Adrenal gland (tissue), 12 donors: ENCODE measurements around the gene SUB1. TPM values are rescaled to one million over a fixed set of nuclear protein-coding genes. Genes with fewer than 3 reads are reported as not detected.

Experiments
- DNase-seq, 7 donors: peaks; one replicate each; pipeline ENCODE4 v3.0.0-alpha.2; 2019 to 2020
- H3K27ac ChIP-seq, 5 donors: fragments of 200-600 bp; sonication (generic) in 4 of 5; 1 replicate in 3 of 5; 2 replicates in 2 of 5; pipeline versions ENCODE4 v1.5.1 to v1.8.0; 2016 to 2020; ENCODE audit warnings: mild to moderate bottlenecking in 1 of 5
- H3K27me3 ChIP-seq: fragments of 200-600 bp; 2 replicates; pipeline ENCODE4 v1.8.0; 2021
- H3K36me3 ChIP-seq, 2 donors: fragments of 200-600 bp; replicated peaks in 1 of 2; 1 replicate in 1 of 2; 2 replicates in 1 of 2; pipeline versions ENCODE4 v1.5.1 to v1.8.0; 2018 to 2022
- H3K4me1 ChIP-seq, 2 donors: fragments of 200-600 bp; replicated peaks in 1 of 2; 1 replicate in 1 of 2; 2 replicates in 1 of 2; pipeline versions ENCODE4 v1.5.1 to v1.8.0; 2018 to 2021
- H3K4me3 ChIP-seq, 4 donors: fragments of 200-600 bp; sonication (generic) in 3 of 4; one replicate each; pipeline ENCODE4 v1.5.1; 2016 to 2018
- H3K9me3 ChIP-seq, 3 donors: fragments of 200-600 bp; sonication (generic) in 1 of 3; replicated peaks in 1 of 3; 1 replicate in 2 of 3; 2 replicates in 1 of 3; pipeline versions ENCODE4 v1.5.1 to v1.8.0; 2016 to 2021
- CTCF ChIP-seq, 6 experiments: fragments of 450-650 bp in 4 of 6; fragments of 200-600 bp in 2 of 6; sonication (generic) in 1 of 6; IDR thresholded peaks; 1 replicate in 5 of 6; 2 replicates in 1 of 6; pipeline versions ENCODE4 v1.5.1 to v1.8.0; 2016 to 2021; ENCODE audit warnings: antibody characterized with exemption in 6 of 6, mild to moderate bottlenecking in 2 of 6, moderate library complexity in 1 of 6
- POLR2A ChIP-seq, 2 donors: fragments of 450-650 bp; IDR thresholded peaks; one replicate each; pipeline ENCODE4 v1.6.1; 2017; ENCODE audit warnings: antibody characterized with exemption in 2 of 2, mild to moderate bottlenecking in 2 of 2, moderate library complexity in 1 of 2
- WGBS, 4 donors: extraction: QIAGEN DNeasy Blood & Tissue Kit in 2 of 4; methylation state at CpG; one replicate each; pipeline versions ENCODE4 v1.1.5 to v1.1.7; 2013 to 2017; 5-methylcytosine and 5-hydroxymethylcytosine counted together
- intact Hi-C, 2 donors: fragments of 100-400 bp; cut with DNase I; formaldehyde crosslinking; loops; one replicate each; pipeline versions ENCODE4 v1.14.1 to v1.15.0; 2022 to 2023
- polyA plus RNA-seq, 3 donors: library from polyadenylated mRNA; stranded (reverse); fragments of 200-250 nt in 2 of 3; fragments of 350-450 nt in 1 of 3; fragmentation: Illumina TruSeq in 1 of 3; extraction: RNeasy Lipid Tissue Mini Kit (QIAGEN cat#74804) in 1 of 3; gene quantifications; one replicate each; pipeline ENCODE4 v1.2.3, GENCODE V29; 2013 to 2014
- total RNA-seq, 9 donors: library from RNA; depleted of rRNA in 4 of 9; stranded (reverse); fragments of >200 nt in 4 of 9; fragments of 120-200 nt in 1 of 9; fragmentation: NEBNext Ultra II Directional in 1 of 9; extraction: Animal tissue kit (Norgen Biotek cat#: 25700) in 1 of 9; gene quantifications; one replicate each; pipeline versions ENCODE4 v1.1.0 to v1.2.4, GENCODE V29; 2013 to 2023
- donor health status: healthy with polysubstance abuse.
- donor health status: Bipolar disorder and iron deficiency.
- donor health status: DM: yes; HTN: yes; CAD: no.
- donor health status: DM: no; HTN: no; CAD: no.
- donor health status: DM: no; HTN: no; CAD: no.
- donor health status: DM: yes; HTN: yes; CAD: no.

Gene SUB1
- total and polyA plus RNA-seq, 12 donors: 48.1 to 439 (median 166) TPM

GRCh38 chr5:32538031-32538547 lies 47.3 kb upstream of the SUB1 start:
- intact Hi-C loops: no loop called here
- no peak overlapping the region for H3K4me3 ChIP-seq
- H3K36me3 ChIP-seq: no peaks in the 10 kb centered on the region
- DNase-seq: no peak
- no peaks in the 10 kb centered on the region for H3K4me1 ChIP-seq
- TF ChIP-seq POLR2A (IDR thresholded peaks at IDR 0.05) (no peak), CTCF (IDR thresholded peaks at IDR 0.05) (no peak)
- no peaks in the 10 kb centered on the region for H3K9me3 ChIP-seq
- no peak overlapping the region for H3K27ac ChIP-seq
- 67 to 77% (median 71%) methylated on average over 7 of the region's 7 CpGs for WGBS, 4 donors
- no peaks in the 10 kb centered on the region for H3K27me3 ChIP-seq

- H3K27me3 ChIP-seq: no peaks in the 10 kb centered on the region
- H3K9me3 ChIP-seq: no peaks in the 10 kb centered on the region
- no peaks in the 10 kb centered on the region for H3K36me3 ChIP-seq
- intact Hi-C loops: no loop called here
- WGBS, 4 donors: 78 to 85% (median 82%) methylated on average over 6 of the region's 6 CpGs
- no peak for TF ChIP-seq CTCF (IDR thresholded peaks at IDR 0.05)
- DNase-seq: no peak
- no peak overlapping the region for H3K4me3 ChIP-seq
- H3K4me1 ChIP-seq: no peaks in the 10 kb centered on the region
- H3K27ac ChIP-seq: no peak overlapping the region
These were observed 45.1 kb upstream of the SUB1 start for GRCh38 chr5:32539981-32540845.

GRCh38 chr5:32541241-32541640 lies 44.1 kb upstream of the SUB1 start:
- no peak overlapping the region for H3K4me3 ChIP-seq
- 87 to 90% (median 89%) methylated on average over 4 of the region's 4 CpGs for WGBS, 4 donors
- H3K36me3 ChIP-seq: no peaks in the 10 kb centered on the region
- no peak for DNase-seq
- no peaks in the 10 kb centered on the region for H3K9me3 ChIP-seq
- no peaks in the 10 kb centered on the region for H3K4me1 ChIP-seq
- TF ChIP-seq POLR2A (IDR thresholded peaks at IDR 0.05): no peak
- no peak for TF ChIP-seq CTCF (IDR thresholded peaks at IDR 0.05)
- intact Hi-C loops: no loop called here
- no peak overlapping the region for H3K27ac ChIP-seq
- no peaks in the 10 kb centered on the region for H3K27me3 ChIP-seq

GRCh38 chr5:32542216-32543059 lies 42.9 kb upstream of the SUB1 start:
- H3K27me3 ChIP-seq: no peaks in the 10 kb centered on the region
- no peaks in the 10 kb centered on the region for H3K36me3 ChIP-seq
- H3K9me3 ChIP-seq: no peaks in the 10 kb centered on the region
- no peak for DNase-seq
- TF ChIP-seq POLR2A (IDR thresholded peaks at IDR 0.05): no peak
- no peaks in the 10 kb centered on the region for H3K4me1 ChIP-seq
- no peak overlapping the region for H3K4me3 ChIP-seq
- H3K27ac ChIP-seq: no peak overlapping the region
- 59 to 76% (median 75%) methylated on average over 10 of the region's 10 CpGs for WGBS, 4 donors
- intact Hi-C loops: no loop called here
